ENCODE measurements around the gene DIP2C. TPM values are rescaled to one million over a fixed set of nuclear protein-coding genes. Genes with fewer than 3 reads are reported as not detected.

DIP2C gene
- total RNA-seq, 1 experiment from 2014 or later: 11.4 TPM

GRCh38 chr10:620417-620816 is 69.1 kb downstream of the DIP2C start:
- ChIA-PET POLR2A (no interaction called here), CTCF (no interaction called here)
- no peak for TF ChIP-seq CTCF (IDR thresholded peaks at IDR 0.05; ENCODE audit: insufficient read depth in 1 of 2, low read depth in 1 of 2, low read length in 1 of 2, severe bottlenecking in 1 of 2, unreplicated experiment in 1 of 2)
- no peaks in the 10 kb centered on the region for H3K27me3 ChIP-seq (replicated peaks; ENCODE audit: control insufficient read depth, insufficient read depth, low read length)
- Mint-ChIP-seq H3K4me3 (ENCODE audit: unreplicated experiment) (no peak overlapping the region), H3K4me1 (ENCODE audit: low read depth, unreplicated experiment) (peaks cover 7% of the 10 kb centered on the region), H3K27me3 (ENCODE audit: insufficient read depth, unreplicated experiment) (no peaks in the 10 kb centered on the region), H3K9me3 (ENCODE audit: unreplicated experiment) (no peaks in the 10 kb centered on the region), H3K36me3 (ENCODE audit: insufficient read depth, unreplicated experiment) (peaks cover 12% of the 10 kb centered on the region), H3K27ac (ENCODE audit: unreplicated experiment) (no peak overlapping the region)
- intact Hi-C loops (cut with micrococcal nuclease; ENCODE audit: unreplicated experiment): no loop called here
- no peak overlapping the region for H3K4me3 ChIP-seq (ENCODE audit: low read depth, low read length)
- BruUV-seq (replicated peaks): no TSS peak
- no peak for DNase-seq
- H3K9me3 ChIP-seq: no peaks in the 10 kb centered on the region
- no peaks in the 10 kb centered on the region for H3K36me3 ChIP-seq (ENCODE audit: control insufficient read depth, insufficient read depth, low read length)
- peaks cover 17% of the 10 kb centered on the region for H3K4me1 ChIP-seq

GRCh38 chr10:619710-620109 is 69.8 kb downstream of the DIP2C start:
- no peak overlapping the region for H3K4me3 ChIP-seq (ENCODE audit: low read depth, low read length)
- ChIA-PET POLR2A (no interaction called here), CTCF (no interaction called here)
- no peak overlapping the region for H3K27ac Mint-ChIP-seq (ENCODE audit: unreplicated experiment)
- H3K9me3 ChIP-seq: no peaks in the 10 kb centered on the region
- DNase-seq: no peak
- no peak for TF ChIP-seq CTCF (IDR thresholded peaks at IDR 0.05; ENCODE audit: insufficient read depth in 1 of 2, low read depth in 1 of 2, low read length in 1 of 2, severe bottlenecking in 1 of 2, unreplicated experiment in 1 of 2)
- H3K9me3 Mint-ChIP-seq (ENCODE audit: unreplicated experiment): no peaks in the 10 kb centered on the region
- intact Hi-C loops (cut with micrococcal nuclease; ENCODE audit: unreplicated experiment): no loop called here
- BruUV-seq (replicated peaks): no TSS peak
- no peak overlapping the region for H3K4me3 Mint-ChIP-seq (ENCODE audit: unreplicated experiment)
- H3K36me3 ChIP-seq (ENCODE audit: control insufficient read depth, insufficient read depth, low read length): no peaks in the 10 kb centered on the region
- H3K27me3 Mint-ChIP-seq (ENCODE audit: insufficient read depth, unreplicated experiment): no peaks in the 10 kb centered on the region
- peaks cover 10% of the 10 kb centered on the region for H3K36me3 Mint-ChIP-seq (ENCODE audit: insufficient read depth, unreplicated experiment)
- peaks cover 9% of the 10 kb centered on the region for H3K4me1 ChIP-seq
- H3K4me1 Mint-ChIP-seq (ENCODE audit: low read depth, unreplicated experiment): peaks cover 5% of the 10 kb centered on the region
- no peaks in the 10 kb centered on the region for H3K27me3 ChIP-seq (replicated peaks; ENCODE audit: control insufficient read depth, insufficient read depth, low read length)

GRCh38 chr10:618229-618989 is 71.1 kb downstream of the DIP2C start:
- POLR2A ChIA-PET: no interaction called here
- Mint-ChIP-seq H3K36me3 (ENCODE audit: insufficient read depth, unreplicated experiment) (peaks cover 6% of the 10 kb centered on the region), H3K4me3 (ENCODE audit: unreplicated experiment) (no peak overlapping the region), H3K27me3 (ENCODE audit: insufficient read depth, unreplicated experiment) (no peaks in the 10 kb centered on the region), H3K27ac (ENCODE audit: unreplicated experiment) (no peak overlapping the region), H3K4me1 (ENCODE audit: low read depth, unreplicated experiment) (peaks cover 7% of the 10 kb centered on the region), H3K9me3 (ENCODE audit: unreplicated experiment) (no peaks in the 10 kb centered on the region)
- intact Hi-C loops (cut with micrococcal nuclease; ENCODE audit: unreplicated experiment): no loop called here
- CTCF ChIA-PET: no interaction called here
- Histone ChIP-seq H3K27me3 (replicated peaks; ENCODE audit: control insufficient read depth, insufficient read depth, low read length) (no peaks in the 10 kb centered on the region), H3K36me3 (ENCODE audit: control insufficient read depth, insufficient read depth, low read length) (no peaks in the 10 kb centered on the region), H3K4me1 (peaks cover 10% of the 10 kb centered on the region), H3K9me3 (no peaks in the 10 kb centered on the region), H3K4me3 (ENCODE audit: low read depth, low read length) (no peak overlapping the region)
- no TSS peak for BruUV-seq (replicated peaks)
- TF ChIP-seq CTCF (IDR thresholded peaks at IDR 0.05; ENCODE audit: insufficient read depth in 1 of 2, low read depth in 1 of 2, low read length in 1 of 2, severe bottlenecking in 1 of 2, unreplicated experiment in 1 of 2): no peak
- no peak for DNase-seq
